Liver (tissue), 9 donors: ENCODE measurements around the gene CFAP54. TPM values are rescaled to one million over a fixed set of nuclear protein-coding genes. Genes with fewer than 3 reads are reported as not detected.

Experiments used
- DNase-seq: peaks from one replicate; pipeline ENCODE4 v3.0.0-alpha.2; 2017; ENCODE audit warnings: low spot score
- H3K27ac ChIP-seq, 2 donors: one replicate each; pipeline ENCODE4 v1.7.0; 2013; ENCODE audit warnings: inconsistent platforms in 2 of 2, low read length in 2 of 2, control low read depth in 1 of 2, low read depth in 1 of 2, mild to moderate bottlenecking in 1 of 2
- H3K27me3 ChIP-seq, 4 donors: one replicate each; pipeline versions ENCODE4 v1.6.1 to v1.7.0; 2013; ENCODE audit warnings: low read length in 3 of 4, inconsistent platforms in 1 of 4, mild to moderate bottlenecking in 1 of 4, moderate library complexity in 1 of 4; ENCODE audit not compliant: control insufficient read depth in 4 of 4, insufficient read depth in 4 of 4
- H3K36me3 ChIP-seq, 4 donors: one replicate each; pipeline versions ENCODE4 v1.6.1 to v1.7.0; 2013; ENCODE audit warnings: low read length in 3 of 4, mild to moderate bottlenecking in 3 of 4, low read depth in 1 of 4, moderate library complexity in 1 of 4; ENCODE audit not compliant: control insufficient read depth in 4 of 4, insufficient read depth in 3 of 4
- H3K4me1 ChIP-seq, 4 donors: one replicate each; pipeline versions ENCODE4 v1.6.1 to v1.7.0; 2013; ENCODE audit warnings: low read length in 3 of 4, mild to moderate bottlenecking in 3 of 4, moderate library complexity in 1 of 4; ENCODE audit not compliant: control insufficient read depth in 4 of 4, insufficient read depth in 4 of 4
- H3K4me3 ChIP-seq, 3 donors: one replicate each; pipeline versions ENCODE4 v1.6.1 to v1.7.0; 2013; ENCODE audit warnings: low read length in 3 of 3, control low read depth in 1 of 3, low read depth in 1 of 3, mild to moderate bottlenecking in 1 of 3
- H3K9ac ChIP-seq, 2 donors: one replicate each; pipeline ENCODE4 v1.7.0; 2013; ENCODE audit warnings: low read length in 2 of 2, mild to moderate bottlenecking in 2 of 2, moderate library complexity in 2 of 2, control low read depth in 1 of 2, low read depth in 1 of 2
- H3K9me3 ChIP-seq, 4 donors: one replicate each; pipeline versions ENCODE4 v1.6.1 to v1.7.0; 2013; ENCODE audit warnings: low read length in 3 of 4; ENCODE audit not compliant: control insufficient read depth in 4 of 4
- ATF3 ChIP-seq: IDR thresholded peaks from 2 replicates; pipeline ENCODE4 v1.6.1; 2016; ENCODE audit warnings: antibody characterized with exemption
- EGR1 ChIP-seq, 2 donors: IDR thresholded peaks; 2 replicates each; pipeline ENCODE4 v1.6.1; 2016 to 2018; ENCODE audit warnings: antibody characterized with exemption in 2 of 2, low read depth in 2 of 2
- FOXA1 ChIP-seq: IDR thresholded peaks from 2 replicates; pipeline ENCODE4 v1.6.1; 2016; ENCODE audit warnings: antibody characterized with exemption
- FOXA2 ChIP-seq: IDR thresholded peaks from 2 replicates; pipeline ENCODE4 v1.6.1; 2016; ENCODE audit warnings: antibody characterized with exemption
- HNF4A ChIP-seq, 2 donors: conservative IDR thresholded peaks; 2 replicates each; pipeline ENCODE4 v1.6.1; 2016; ENCODE audit warnings: antibody characterized with exemption in 2 of 2, mild to moderate bottlenecking in 2 of 2
- HNF4G ChIP-seq: IDR thresholded peaks from 2 replicates; pipeline ENCODE4 v1.6.1; 2016; ENCODE audit warnings: antibody characterized with exemption
- JUND ChIP-seq, 2 donors: IDR thresholded peaks; 2 replicates each; pipeline ENCODE4 v1.6.1; 2016; ENCODE audit warnings: antibody characterized with exemption in 2 of 2
- MAX ChIP-seq: IDR thresholded peaks from 2 replicates; pipeline ENCODE4 v1.6.1; 2016; ENCODE audit warnings: antibody characterized with exemption
- NR2F2 ChIP-seq: IDR thresholded peaks from 2 replicates; pipeline ENCODE4 v1.6.1; 2016; ENCODE audit warnings: antibody characterized with exemption
- RAD21 ChIP-seq, 2 donors: IDR thresholded peaks; 2 replicates each; pipeline ENCODE4 v1.6.1; 2016; ENCODE audit warnings: antibody characterized with exemption in 2 of 2, mild to moderate bottlenecking in 2 of 2
- REST ChIP-seq: IDR thresholded peaks from 2 replicates; pipeline ENCODE4 v1.6.1; 2016; ENCODE audit warnings: antibody characterized with exemption, mild to moderate bottlenecking
- RXRA ChIP-seq, 2 donors: IDR thresholded peaks; 2 replicates each; pipeline ENCODE4 v1.6.1; 2017 to 2018; ENCODE audit warnings: antibody characterized with exemption in 2 of 2, mild to moderate bottlenecking in 1 of 2
- SP1 ChIP-seq: IDR thresholded peaks from 2 replicates; pipeline ENCODE4 v1.6.1; 2018; ENCODE audit warnings: antibody characterized with exemption, mild to moderate bottlenecking
- TAF1 ChIP-seq: conservative IDR thresholded peaks from 2 replicates; pipeline ENCODE4 v1.6.1; 2016; ENCODE audit warnings: antibody characterized with exemption, mild to moderate bottlenecking
- YY1 ChIP-seq: IDR thresholded peaks from 2 replicates; pipeline ENCODE4 v1.6.1; 2016; ENCODE audit warnings: antibody characterized with exemption, mild to moderate bottlenecking
- ZBTB33 ChIP-seq: IDR thresholded peaks from 2 replicates; pipeline ENCODE4 v1.6.1; 2016; ENCODE audit warnings: antibody characterized with exemption
- WGBS: extraction: QIAGEN DNeasy Blood & Tissue Kit; methylation state at CpG from one replicate; pipeline ENCODE4 v1.1.7; 2013; 5-methylcytosine and 5-hydroxymethylcytosine counted together
- polyA plus RNA-seq, 2 donors: library from polyadenylated mRNA; stranded (reverse) in 1 of 2; unstranded in 1 of 2; fragments of 200-250 nt in 1 of 2; fragments of >200 nt in 1 of 2; fragmentation: Nextera tagmentation in 1 of 2; extraction: Ambion mirVana in 1 of 2; gene quantifications; one replicate each; pipeline versions ENCODE4 v1.2.1 to v1.2.3, GENCODE V29; 2013 to 2015
- total RNA-seq, 2 donors: library from RNA; depleted of rRNA; stranded (reverse); fragments of >200 nt; gene quantifications; one replicate each; pipeline ENCODE4 v1.2.3, GENCODE V29; 2014
- donor health status: healthy.
- donor health status: healthy.
- donor health status: healthy.
- donor health status: healthy.
- donor health status: healthy.

CFAP54 gene
- total and polyA plus RNA-seq, 4 donors = 0.01 to 0.19 (median 0.15) TPM

- TF ChIP-seq RXRA (IDR thresholded peaks at IDR 0.05) (no peak), ZBTB33 (no peak), REST (no peak), FOXA2 (no peak), ATF3 (no peak), YY1 (no peak), JUND (IDR thresholded peaks at IDR 0.05) (no peak), SP1 (no peak), MAX (no peak)
- no peak for DNase-seq
- Histone ChIP-seq H3K27me3 (no peaks in the 10 kb centered on the region), H3K36me3 (no peaks in the 10 kb centered on the region), H3K4me1 (no peaks in the 10 kb centered on the region), H3K27ac (no peak overlapping the region), H3K9ac (no peak overlapping the region), H3K9me3 (no peaks in the 10 kb centered on the region), H3K4me3 (no peak overlapping the region)
- 49% methylated on average over 2 of the region's 2 CpGs for WGBS
Measured at GRCh38 chr12:96846293-96846692, 356.9 kb downstream of the CFAP54 start.

GRCh38 chr12:96850676-96851075, 361.3 kb downstream of the CFAP54 start:
- 53% methylated on average over 3 of the region's 3 CpGs for WGBS
- Histone ChIP-seq H3K4me1 (no peaks in the 10 kb centered on the region), H3K36me3 (no peaks in the 10 kb centered on the region), H3K9me3 (no peaks in the 10 kb centered on the region), H3K27ac (no peak overlapping the region), H3K27me3 (no peaks in the 10 kb centered on the region), H3K9ac (no peak overlapping the region), H3K4me3 (no peak overlapping the region)
- TF ChIP-seq RXRA (IDR thresholded peaks at IDR 0.05) (no peak), SP1 (no peak), NR2F2 (no peak), HNF4A (conservative IDR thresholded peaks at IDR 0.05) (no peak), EGR1 (IDR thresholded peaks at IDR 0.05; ENCODE audit: low read depth in 2 of 2) (no peak), RAD21 (IDR thresholded peaks at IDR 0.05) (no peak), TAF1 (no peak), ATF3 (no peak), ZBTB33 (no peak), FOXA1 (no peak), MAX (no peak), HNF4G (no peak), YY1 (no peak)
- no peak for DNase-seq
